Stimulated activated naive CD4-positive, alpha-beta T cell treated with Interleukin-2 at 50 U/mL for 16 hours (primary cell): ENCODE data around the gene ANAPC10.
"Not testable (repeated sequence)": the region's sequence is repeated elsewhere in the genome, so short reads cannot be mapped to it uniquely, and the experiment has no call there.

Source experiments
- DNase-seq: peaks from one replicate; lab custom pipeline; 2025; lab: John Stamatoyannopoulos, UW

Gene ANAPC10

DNA sequence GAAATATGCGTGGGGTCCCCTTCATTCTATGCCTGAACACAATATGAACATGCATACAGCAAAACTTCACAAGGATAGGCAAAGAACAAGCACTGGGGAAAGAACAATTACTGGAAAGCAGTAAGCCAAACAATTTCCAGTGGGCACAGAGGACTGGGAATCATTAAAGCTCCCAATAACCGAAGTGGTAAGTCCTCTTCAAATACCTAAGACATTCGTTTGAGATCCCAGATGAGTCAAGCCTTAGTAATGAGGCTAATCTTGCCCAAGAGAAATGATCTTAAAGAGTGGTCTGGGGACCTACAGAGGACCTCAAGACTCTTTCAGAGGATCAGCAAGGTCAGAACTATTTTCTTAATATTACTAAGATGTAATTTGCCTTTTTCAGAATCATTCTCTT, 28.6 kb downstream of the ANAPC10 start:
- no peak for DNase-seq

DNA sequence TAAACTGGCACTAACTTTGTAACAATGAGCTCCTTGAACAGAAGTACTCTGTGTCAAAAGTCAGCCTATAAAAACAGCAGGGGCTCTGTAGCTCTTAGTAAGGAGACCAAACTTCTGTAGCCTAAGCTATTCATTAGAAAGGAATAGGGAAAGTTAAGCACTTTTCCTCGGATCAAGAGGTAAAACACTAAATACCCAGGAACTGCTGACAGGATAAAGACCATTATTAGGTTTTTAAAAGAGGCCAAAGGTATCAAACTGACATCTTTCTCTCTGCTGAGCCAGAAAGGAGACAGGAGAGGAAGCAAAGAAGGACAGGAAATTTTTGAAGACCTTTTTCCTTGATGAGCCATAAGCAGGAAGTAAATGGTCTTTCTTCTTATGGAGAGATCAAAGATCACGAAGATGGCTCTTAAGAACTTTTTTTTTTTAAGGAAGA, 31.9 kb downstream of the ANAPC10 start:
- DNase-seq: no peak

DNA sequence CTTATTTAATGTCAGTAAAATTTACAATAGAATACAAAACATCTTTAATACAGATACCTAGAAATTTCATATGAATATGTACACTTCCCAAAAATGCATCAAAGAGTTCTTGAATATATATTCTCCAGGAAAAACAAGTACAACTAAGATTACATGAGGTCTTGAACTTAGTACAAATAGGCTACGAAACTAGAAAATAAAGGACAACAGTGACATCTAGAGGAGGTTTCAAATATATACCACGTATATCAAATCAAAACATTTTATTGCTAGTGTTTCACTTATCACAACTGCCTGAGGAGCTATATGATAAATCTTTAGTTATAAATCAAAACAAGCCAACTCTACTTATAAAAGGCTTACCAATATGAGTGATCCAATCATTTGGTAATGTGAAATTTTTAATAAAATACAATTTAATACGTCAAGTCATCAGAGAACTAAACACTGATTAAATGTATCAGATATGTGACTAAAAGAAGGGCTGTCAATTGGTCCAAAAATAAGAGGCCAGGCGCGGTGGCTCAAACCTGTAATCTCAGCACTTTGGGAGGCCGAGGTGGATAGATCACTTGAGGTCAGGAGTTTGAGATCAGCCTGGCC, 36.6 kb downstream of the ANAPC10 start:
- DNase-seq: no peak

DNA sequence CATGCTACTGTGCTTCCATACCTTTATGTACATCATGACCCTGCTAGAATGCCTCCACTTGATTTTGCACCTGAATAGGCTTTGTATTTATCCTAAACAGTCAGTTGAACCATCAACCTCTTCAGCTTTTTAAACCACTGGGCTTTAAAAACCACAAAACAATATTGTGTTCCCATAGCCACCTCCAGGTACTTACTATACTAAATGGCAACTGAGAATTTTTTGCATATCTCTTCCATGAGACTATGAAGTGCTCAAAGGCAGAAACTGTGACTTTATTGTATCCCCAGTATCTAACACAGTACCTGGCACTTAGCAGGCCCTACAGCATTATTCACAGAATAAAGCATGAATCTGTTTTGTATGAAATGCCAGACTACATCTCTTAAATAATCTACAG, 39.7 kb downstream of the ANAPC10 start:
- no peak for DNase-seq

DNA sequence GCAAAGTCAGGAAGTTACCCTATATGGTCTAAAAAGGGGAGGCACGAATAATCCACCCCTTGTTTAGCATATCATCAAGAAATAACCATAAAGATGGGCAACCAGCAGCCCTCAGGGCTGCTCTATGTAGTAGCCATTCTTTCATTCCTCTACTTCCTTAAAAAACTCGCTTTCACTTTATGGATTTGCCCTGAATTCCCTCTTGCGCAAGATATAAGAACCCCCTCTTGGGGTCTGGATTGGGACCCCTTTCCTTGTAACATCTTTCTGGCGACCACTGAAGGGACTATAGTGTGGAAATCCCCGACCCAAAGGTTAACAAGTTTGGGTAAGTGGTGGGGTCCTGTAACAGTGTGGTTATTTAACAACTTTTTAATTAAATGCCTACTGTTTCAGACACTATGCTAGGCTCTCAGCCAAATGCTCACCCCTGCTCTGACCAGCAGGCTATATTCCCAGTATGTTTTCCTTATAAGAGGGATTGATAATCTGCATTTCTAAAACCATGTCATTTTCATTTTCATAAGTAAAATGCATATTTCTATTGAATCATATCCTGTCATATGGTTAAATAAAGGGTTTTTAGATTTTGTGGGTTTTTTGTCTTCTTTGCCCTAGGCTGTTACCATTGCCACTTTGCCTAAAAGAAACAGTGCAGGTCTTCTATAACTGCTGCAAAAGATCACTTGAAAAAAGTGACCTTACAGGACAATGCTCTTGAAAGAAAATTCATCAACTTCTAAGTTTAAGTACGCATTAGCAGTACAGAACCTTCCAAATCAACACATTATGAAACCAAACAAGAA, 41.5 kb downstream of the ANAPC10 start:
- no peak for DNase-seq

DNA sequence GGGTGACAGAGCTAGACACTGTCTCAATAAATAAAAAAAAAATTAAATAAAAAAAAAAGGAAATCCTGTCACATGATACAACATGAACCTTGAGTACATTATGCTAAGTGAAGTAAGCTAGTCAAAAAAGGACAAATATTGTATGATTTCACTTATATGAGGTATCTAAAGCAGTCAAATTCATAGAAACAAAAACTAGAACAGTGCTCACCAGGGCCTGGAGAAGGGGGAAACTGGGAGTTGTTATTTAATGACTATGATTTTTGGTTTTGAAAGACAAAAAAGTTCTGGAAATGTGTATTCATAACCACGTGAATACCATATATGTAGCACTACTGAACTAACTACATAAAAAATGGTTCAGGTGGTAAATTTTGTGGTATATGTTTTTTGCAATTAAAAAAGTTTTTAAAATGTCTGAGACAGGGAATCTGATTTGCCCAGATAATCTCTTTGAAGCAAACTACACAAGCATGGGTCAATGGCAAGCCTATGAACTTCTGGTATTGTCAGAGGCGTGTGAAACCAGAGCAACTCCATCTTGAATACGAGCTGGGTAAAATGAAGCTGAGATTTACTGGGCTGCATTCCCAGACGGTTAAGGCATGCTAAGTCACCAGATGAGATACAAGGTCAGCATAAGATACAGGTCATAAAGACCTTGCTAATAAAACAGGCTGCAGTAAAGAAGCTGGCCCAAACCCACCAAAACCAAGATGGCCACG, 42.3 kb downstream of the ANAPC10 start:
- no peak for DNase-seq

DNA sequence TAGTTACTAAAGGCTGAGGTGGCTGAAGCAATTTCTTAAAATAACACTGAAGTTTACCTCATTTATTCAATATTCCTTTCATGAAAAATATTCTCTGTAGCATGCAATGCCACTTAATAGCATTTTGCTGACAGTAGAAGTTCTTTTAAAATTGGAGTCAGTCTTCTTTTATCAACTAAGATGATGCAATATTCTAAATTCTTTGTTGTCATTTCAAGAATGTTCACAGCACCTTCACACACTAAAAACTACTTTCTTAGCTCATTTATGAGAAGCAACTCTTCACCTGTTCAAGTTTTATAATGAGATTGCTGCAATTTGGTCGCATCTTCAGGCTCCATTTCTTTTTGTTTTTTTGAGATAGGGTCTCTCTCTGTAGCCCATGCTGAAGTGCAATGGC, 48.8 kb downstream of the ANAPC10 start:
- DNase-seq: no peak

DNA sequence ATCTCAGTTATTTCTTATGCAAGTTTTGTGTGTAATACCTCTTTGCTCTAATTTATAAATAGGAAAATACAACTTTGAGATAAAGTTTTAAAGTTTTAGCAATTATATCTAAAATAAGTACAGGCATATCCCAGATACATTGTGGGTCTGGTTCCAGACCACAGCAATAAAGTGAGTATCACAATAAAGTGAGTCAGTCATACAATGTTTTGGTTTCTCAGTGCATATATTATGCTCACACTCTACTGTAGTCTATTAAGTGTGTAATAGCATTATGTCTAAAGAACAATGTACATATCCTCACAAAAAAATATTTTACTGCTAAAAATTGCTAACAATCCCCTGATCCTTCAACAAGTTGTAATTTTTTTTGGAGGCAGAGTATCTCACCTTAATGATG, 49.2 kb downstream of the ANAPC10 start:
- DNase-seq: no peak

DNA sequence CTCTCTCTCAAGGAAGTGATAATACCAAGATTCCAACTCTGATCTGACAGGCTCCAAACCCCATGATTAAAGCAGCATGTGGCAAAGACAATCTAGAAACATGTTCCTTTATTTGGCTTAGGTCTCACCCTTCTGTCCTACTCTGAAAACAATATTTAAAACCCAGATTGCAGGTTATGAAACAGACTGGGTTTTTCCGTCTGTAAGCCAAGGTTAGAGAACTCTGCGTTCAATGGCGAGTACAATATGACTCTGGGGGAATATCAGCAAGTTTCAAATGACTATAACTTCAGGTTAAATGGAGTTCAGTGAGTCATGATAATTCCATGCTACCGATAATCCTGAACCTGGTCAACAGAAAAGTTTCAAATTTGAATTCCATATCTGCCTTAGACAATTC, 50.8 kb downstream of the ANAPC10 start:
- no peak for DNase-seq

DNA sequence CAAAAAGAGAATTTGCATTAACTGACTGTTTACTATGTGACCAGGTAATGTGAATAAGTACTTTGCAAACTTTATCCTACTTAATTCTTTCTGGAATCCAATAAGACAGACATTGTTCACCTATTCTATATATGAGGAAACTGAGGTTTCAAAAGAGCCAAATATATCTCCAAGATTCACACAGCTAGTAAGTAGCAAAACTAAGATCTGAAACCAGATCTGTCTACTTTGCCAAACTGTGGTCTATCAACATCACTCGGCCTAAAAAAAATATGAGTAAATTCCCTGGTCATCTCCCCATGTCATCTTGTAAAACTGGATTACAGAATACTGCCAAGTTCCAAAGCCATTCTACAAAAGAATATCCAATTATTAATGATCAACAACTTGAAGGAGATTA, 52.8 kb downstream of the ANAPC10 start:
- DNase-seq: no peak

DNA sequence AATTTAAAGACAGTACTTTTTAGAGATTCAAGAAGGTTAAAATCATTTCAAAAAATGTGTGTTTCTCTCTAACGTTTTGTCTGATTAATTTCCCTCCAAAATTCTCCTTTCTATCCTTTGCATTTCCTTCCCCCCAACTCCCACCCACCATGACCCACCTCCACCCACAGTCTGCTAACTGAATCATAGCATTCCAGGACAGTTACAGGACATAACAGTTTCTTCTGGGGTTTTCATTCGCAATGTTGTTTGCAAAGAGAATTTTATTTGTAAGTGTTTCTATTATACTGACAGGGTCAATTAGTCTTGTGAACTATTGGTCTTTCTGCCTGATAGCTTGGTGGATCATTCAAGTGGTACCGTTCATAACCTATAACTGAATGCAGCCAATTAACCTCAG, 53.7 kb downstream of the ANAPC10 start:
- no peak for DNase-seq

DNA sequence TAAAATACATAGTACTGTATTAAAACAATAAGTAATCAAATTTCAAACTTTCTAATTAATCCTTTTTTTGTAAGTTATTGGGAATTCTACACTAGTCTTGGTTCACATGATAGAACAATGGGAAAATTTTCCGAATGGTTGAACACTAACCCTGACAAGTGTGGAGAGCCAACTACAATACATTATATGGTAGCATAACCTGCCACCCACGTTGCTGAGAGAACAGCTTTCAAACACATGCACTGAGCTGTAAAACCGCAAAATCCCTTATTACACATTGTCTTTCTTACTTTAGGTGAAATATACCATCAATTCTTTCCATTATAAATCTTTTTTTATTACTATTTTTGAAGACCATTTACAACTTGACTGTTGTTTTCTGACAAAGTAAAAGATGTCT, 54.7 kb downstream of the ANAPC10 start:
- no peak for DNase-seq

DNA sequence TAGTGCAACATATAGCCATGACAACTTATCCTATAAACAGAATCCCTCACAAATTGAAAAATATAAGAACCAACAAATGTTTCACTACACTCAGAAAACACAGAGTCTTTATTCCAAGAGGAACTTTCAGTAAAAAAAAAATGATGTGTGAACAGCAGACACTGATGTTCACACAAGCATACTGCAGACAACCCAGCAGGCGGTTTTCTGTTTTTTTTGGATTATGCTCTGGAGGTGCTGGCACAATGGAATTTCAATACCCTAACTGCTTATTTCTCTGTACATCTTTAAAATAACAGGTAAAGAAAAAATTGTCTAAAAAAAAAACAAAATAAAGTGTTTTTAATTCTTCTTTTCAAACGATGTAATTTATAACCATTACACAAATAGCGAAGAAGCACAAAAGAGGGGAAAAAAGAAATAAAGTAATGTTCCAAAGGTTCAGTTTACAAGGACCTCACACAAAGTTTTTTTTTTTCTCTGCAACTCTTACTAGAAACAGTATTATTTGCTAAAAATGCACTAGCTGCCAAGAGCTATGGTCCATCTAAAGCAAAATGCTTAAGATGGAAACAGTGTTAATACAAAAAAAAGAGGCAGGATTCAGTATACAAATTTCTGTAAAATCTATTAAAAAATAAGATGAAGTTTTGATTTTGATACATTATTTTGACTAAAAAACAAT, 55.3 kb downstream of the ANAPC10 start:
- DNase-seq: no peak

DNA sequence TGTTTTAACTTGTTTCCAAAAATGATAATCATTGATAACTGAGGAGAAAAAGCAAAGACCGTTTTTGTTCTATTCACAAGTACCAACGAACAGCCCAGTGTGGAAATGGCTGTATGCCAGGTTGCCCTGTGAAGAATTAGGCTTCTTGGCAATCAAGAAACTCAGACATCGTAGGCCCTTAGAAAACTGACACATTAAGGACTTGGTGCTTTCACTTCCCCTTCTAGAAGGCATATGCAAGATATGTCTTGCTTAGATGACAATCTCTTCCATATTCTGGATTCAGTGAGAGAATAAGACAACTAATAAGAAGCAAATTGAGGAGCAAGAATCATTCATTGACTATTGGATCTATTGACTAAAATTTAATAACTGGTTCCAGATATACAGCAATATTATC, 56.6 kb downstream of the ANAPC10 start:
- DNase-seq: no peak

DNA sequence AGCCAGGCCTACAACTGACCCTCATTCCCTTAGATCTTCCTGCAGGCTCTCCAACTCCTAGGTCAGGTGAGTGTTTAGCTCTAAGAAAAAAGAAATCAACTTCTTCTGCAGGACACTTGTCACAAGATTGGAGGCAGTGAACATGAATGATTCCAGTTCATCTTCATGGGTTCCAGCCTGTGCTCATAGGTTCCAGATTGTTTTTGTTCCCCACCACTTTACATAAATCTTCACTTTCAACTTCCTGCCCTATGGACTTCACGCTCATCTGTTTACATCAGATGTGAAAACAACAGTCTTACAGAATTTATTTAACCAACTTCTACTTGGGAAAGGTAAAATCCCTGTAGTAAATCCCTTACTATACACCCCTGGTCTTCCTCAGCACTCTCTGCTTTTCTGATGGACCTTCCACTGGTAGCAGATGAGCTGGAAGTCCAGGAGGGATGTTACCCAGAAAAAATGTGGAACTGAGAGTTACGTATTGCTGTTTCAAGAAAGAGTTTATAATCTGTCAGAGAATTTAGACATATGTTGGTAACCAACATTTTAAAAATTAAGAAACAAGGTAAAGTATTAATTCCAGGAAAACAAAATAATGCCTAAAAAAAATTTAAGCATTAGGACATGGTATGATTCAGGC, 62.4 kb downstream of the ANAPC10 start:
- no peak for DNase-seq

DNA sequence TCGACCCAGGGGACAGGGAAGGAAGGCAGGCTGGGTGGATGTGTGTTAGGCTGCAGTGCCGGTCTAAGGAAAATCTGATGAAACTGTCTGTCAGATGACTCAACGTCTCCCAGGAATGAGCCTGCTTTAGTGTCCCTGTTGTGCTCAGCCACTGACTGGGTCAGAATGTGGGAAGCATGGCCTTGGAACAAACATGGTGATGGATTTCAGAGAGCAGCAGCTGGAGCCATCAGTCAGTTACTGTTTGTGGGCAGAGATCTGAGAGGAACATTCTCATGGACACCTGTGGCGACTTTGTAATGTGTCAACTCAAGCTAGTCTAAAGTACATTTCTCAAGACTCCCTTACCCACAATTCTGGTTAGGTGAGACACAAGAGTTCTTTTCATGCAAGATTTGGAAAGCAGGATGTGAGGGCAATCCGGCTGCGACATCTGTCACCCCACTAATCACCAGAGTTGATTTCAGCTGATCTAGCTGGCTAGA, 63.2 kb downstream of the ANAPC10 start:
- DNase-seq: no peak

DNA sequence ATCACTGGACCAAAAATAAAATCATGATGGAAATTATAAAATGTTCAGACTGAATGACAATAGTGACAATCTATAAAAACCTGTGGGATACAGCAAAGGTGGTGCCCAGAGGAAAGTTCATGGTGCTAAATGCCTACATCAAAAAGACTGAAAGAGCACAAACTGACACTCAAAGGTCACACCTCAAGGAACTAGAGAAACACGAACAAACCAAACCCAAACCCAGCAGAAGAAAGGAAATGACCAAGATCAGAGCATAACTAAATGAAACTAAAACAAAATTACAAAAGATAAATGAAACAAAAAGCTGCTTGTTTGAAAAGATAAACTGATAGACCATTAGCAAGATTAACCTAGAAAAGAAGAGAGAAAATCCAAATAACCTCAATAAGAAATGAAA, 78.7 kb downstream of the ANAPC10 start:
- DNase-seq: no peak

DNA sequence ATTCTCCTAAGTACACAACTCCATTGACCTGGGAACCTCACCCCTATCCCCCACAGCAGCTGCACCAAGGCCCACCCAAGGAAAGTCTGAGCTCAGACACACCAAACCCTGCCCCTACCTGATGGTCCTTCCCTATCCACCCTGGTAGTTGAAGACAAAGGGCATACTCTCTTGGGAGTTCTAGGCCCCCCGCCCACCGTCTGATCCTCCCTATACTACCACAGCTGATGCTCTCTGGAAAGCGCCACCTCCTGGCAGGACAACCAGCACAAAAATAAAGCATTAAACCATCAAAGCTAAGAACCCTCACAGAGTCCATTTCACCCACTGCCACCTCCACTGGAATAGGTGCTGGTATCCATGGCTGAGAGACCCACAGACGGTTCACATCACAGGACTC, 83.6 kb downstream of the ANAPC10 start:
- no peak for DNase-seq

DNA sequence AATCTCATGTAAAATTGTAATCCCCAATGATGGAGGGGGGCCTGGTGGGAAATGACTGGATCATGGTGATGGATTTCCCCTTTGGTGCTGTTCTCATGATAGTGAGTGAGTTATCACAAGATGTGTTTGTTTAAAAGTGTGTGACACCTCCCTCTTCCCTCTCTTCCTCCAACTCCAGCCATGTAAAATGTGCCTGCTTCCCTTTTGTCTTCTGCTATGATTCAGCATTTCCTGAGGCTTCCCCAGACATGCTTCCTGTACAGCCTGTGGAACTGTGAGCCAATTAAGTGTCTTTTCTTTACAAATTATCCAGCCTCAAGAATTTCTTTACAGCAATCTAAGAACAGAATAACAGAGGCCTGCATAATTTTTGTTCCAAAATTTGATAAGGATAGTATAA, 85.2 kb downstream of the ANAPC10 start:
- no peak for DNase-seq

DNA sequence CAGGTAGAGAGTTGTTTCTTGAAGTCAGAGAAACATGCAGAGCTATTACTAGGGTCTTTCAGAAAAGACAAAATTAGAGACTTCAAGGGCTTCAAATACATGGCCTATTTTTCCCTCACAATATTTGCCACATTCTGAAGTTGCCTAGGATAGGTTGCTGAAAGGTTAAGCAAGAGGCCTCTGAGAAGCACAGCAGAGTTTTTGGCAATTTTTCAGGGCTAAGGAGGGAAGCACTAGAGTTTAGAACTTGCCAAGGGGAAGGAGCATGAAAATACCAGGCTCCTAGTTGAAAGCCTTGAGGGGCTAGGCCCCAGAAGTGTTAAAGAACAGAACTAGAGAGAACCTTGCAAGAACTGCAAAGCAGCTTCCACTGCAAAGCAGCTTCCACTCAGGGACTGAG, 86.4 kb downstream of the ANAPC10 start:
- no peak for DNase-seq

DNA sequence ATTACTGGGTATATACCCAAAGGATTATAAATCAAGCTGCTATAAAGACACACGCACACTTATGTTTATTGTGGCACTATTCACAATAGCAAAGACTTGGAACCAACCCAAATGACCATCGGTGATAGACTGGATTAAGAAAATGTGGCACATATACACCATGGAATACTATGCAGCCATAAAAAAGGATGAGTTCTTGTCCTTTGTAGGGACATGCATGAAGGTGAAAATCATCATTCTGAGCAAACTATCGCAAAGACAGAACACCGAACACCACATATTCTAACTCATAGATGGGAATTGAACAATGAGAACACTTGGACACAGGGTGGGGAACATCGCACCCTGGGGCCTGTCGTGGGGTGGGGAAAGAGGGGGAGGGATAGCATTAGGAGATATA, 87.7 kb downstream of the ANAPC10 start:
- not testable (repeated sequence) for DNase-seq

DNA sequence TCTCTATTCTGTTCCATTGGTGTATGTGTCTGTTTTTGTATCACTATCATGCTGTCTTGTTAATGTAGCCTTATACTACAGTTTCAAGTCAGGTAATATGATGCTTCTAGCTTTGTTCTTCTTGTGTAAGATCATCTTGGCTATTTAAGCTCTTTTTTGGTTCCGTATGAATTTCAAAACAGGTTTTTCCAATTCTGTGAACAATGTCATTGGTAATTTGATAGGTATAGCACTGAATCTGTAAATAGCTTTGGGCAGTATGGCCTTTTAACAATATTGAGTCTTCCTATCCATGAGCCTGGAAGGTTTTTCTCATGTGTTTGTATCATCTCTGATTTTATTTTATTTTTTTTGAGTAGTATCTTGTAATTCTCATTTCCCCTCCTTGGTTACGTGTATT, 94.3 kb downstream of the ANAPC10 start:
- no peak for DNase-seq
